GM15510 (cell line): Measurements from ENCODE around the gene THOC2.

Experiments
- POLR2A ChIP-seq: IDR thresholded peaks from 3 replicates; pipeline ENCODE4 v1.6.1; 2011; ENCODE audit warnings: borderline replicate concordance; ENCODE audit not compliant: insufficient read length; ENCODE audit errors: extremely low read depth

Gene THOC2

DNA sequence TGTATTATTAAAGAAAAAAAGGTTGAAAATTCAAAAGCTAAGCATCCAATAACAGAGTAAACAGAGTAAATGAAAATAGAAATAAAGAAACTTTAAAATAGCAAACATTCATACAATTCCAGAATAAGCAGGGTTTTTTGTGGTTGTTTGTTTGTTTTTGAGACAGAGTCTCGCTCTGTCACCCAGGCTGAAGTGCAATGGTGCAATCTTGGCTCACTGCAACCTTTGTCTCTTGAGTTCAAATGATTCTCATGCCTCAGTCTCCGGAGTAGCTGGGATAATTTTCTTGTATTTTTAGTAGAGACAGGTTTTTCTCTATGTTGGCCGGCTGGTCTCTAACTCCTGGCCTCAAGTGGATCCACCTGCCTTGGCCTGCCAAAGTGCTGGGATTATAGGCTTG is 6.6 kb upstream of the THOC2 start:
- no peak for TF ChIP-seq POLR2A

DNA sequence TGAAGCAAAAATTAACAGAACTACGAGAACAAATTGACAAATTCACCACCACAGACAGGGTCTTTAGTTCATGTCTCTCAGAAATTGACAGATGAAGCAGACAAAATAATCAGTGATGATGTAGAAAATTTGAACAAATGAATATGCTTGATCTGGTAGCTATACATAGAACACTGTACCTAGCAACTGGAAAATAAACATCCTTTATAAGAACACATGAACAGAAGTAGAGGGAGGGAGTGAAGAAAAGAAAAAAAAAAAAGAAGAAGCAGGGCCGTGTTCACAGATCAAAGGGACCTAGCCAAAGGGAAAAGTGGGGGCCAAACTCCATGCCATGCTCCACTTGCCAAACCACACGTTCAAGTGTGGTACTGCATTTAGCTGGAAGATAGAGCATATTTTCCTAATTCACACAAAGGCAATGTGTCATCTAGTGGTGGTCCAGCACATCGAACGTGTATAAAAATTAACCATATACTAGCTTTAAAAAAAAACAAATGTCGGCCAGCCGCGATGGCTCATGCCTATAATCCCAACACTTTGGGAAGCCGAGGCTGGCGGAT is 5.6 kb upstream of the THOC2 start:
- no peak for TF ChIP-seq POLR2A

GRCh38 chrX:123736333-123736921 is 3.6 kb upstream of the THOC2 start:
- no peak for TF ChIP-seq POLR2A

DNA sequence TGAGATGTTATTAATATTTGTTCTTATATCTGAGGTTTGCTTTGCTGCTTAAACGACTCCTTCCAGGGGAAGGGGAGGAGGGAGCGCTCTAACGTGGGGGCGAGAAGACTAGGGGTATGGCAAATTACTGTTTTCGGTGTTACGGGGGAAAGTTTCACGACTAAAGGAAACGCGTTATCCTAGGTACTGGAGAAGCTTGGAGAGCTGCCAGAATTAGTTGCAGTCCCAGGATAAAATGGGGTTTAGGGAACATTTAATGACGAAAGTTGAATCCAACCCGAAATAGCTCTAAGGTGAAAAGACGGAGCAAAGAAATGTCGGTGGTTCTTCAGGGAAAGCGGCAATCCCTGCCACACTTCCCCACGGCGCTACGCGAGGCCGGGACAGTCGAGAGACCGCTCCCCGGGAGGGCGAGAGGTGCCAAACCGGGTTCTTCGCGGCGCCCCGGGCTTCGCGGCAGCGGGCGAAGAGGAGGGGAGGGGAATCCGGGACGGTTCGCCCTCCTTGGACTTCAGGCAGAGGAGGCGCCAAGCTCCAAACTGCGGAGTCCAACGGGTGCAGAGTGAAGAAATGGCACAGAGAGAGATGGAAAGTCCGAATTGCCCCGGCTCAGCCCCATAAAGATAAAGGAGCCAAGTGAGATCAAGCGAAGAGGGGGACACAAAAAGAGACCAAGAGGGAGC is 724 bp downstream of the THOC2 start:
- no peak for TF ChIP-seq POLR2A

DNA sequence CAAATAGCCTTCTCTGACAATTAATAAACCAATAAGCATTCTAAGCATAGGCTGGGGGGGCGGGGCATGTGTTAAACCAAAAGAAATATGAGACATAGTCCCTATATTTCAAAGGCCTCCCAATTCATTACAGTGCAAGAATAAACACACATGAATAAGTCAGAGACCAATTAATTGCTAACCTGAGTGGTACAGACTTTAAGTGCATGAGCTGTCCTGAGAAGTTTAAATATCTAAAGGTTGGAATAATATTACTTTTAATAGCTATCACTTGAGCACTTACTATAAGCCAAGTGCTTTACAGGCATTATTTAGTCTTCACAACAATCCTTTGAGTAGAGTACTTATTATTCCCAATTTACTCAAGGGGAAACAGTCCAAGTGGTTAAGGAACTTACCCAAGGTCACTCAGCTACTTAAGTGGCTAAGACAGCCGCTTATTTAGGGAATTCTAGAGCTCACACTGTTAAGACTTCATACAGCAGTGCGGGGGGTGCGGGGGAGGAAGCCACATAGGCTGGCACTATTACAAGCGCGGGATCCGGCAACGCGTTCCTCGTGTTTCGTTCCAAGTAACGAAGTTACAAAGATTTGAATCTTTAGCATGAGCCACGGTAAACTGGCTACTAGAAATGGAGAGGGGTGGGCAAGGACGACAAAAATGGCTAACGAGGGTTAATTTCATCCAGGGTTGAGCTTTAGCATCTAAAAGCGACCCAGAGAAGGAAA is 1.4 kb downstream of the THOC2 start:
- no peak for TF ChIP-seq POLR2A

GRCh38 chrX:123728554-123728953 is 4.3 kb downstream of the THOC2 start:
- no peak for TF ChIP-seq POLR2A

GRCh38 chrX:123728016-123728415 is 4.8 kb downstream of the THOC2 start:
- TF ChIP-seq POLR2A: no peak

DNA sequence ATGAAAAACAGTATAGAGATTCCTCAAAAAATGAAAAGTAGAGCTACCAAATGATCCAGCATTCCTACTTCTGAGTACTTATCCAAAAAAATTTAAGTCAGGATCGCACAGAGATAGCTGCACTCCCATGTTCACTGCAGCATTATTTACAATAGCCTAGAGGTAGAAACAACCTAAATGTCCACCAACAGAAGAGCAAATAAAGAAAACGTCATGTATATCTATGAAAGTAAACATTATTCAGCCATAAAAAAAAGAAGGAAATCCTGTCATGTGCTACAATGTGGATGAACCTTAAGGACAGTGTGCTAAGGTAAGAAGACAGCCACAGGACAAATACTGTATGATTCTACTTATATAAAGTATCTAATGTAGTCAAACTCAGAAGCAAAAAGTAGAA is 12.4 kb downstream of the THOC2 start:
- TF ChIP-seq POLR2A: no peak

DNA sequence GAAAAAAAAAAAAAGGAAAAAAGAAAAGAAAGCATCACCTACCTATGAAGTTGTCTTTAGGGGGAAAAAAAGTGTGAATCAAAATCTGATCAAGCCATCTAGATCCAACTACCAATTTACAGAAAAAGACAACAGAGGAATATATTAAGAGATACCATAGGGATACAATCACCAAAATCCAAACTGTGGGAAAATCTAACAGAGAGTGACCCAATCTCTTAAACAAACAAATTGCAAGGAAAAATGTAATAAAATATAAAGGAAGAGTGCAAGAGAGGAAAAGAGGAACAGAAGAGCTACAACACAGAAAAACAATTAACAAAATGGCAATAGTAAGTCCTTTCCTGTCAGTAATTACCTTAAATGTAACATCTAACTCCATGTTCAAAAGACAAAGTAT is 19.0 kb downstream of the THOC2 start:
- no peak for TF ChIP-seq POLR2A

- TF ChIP-seq POLR2A: no peak
These were observed 19.4 kb downstream of the THOC2 start for GRCh38 chrX:123713434-123713833.

DNA sequence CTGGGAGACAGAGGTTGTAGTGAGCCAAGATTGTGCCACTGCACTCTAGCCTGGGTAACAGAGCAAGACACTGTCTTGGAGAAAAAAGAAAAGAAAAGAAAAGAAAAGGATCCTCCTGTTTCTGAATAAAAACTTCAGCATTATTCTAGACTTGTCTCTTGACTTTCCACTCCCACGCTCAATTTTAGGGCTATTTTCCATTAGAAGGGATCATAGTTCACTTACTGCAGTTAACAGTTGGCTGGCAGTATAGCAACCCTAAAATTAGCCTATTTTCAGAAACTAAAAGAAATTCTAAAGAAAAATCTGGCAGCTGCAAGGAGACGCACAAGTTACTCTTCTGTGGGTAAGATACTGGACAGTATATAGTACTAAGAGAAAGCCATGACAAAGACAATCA is 28.1 kb downstream of the THOC2 start:
- TF ChIP-seq POLR2A: no peak

DNA sequence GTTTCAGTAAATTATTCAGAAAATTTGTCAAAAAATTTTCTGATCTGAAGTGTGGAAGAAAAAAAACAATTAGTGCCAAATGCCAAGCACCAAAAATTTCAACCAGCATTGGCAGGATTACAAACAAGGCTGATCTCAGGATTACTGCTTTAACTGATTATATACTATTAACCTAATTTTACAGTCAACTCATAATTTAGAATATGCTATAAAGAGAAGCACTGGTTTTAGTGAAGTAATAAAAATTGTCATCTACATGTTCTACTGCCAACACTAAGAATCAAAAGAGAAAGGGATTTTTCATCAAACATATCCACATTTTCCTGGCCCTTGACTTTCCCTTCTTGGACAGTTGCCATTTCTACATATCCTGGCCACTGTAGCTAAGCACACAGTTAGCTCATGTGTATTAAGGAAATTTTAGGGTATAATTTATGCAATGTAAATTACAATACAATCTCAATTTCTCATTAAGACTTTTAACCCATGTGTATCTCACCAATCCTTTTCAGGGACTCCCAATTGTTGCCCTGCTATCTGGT is 33.8 kb downstream of the THOC2 start:
- no peak for TF ChIP-seq POLR2A

DNA sequence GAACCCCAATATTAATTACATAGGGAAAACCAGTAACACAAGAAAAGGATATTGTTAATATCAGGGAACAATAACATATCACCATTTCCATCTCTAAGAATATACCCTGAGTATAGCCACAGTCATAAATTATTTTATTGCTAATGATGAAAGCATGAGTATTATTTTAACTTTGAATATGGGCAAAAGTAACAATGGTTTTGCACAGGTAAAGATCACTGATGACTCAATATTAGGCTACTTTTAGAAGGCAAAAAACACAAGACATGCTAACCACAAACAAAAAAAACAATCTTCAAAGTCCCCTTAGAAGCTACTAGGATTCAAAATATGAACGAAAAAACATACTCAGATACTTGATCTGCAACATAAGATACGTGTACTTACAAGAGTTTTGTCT is 36.5 kb downstream of the THOC2 start:
- no peak for TF ChIP-seq POLR2A

- TF ChIP-seq POLR2A: no peak
These were observed 37.6 kb downstream of the THOC2 start for GRCh38 chrX:123695242-123695641.

GRCh38 chrX:123691776-123692175 is 41.1 kb downstream of the THOC2 start:
- TF ChIP-seq POLR2A: no peak
